Measurements from ENCODE around the gene FAM118A.

GRCh38 chr22:45322873-45323525 lies 13.3 kb downstream of the FAM118A start:
- no peak for TF ChIP-seq CTCF (IDR thresholded peaks at IDR 0.05)
- TF ChIP-seq POLR2A (IDR thresholded peaks at IDR 0.05), result peak; percentile 9

Data from right lobe of liver (tissue), 4 donors.